HG02759 (cell line): ENCODE measurements around the gene PNMT.

Experiments used
- ATAC-seq: cut with Tn5 transposase; IDR thresholded peaks from one replicate; pipeline ENCODE4 v1.9.1; 2021; ENCODE audit warnings: mild to moderate bottlenecking, moderate library complexity; ENCODE audit not compliant: unreplicated experiment

Gene PNMT

DNA sequence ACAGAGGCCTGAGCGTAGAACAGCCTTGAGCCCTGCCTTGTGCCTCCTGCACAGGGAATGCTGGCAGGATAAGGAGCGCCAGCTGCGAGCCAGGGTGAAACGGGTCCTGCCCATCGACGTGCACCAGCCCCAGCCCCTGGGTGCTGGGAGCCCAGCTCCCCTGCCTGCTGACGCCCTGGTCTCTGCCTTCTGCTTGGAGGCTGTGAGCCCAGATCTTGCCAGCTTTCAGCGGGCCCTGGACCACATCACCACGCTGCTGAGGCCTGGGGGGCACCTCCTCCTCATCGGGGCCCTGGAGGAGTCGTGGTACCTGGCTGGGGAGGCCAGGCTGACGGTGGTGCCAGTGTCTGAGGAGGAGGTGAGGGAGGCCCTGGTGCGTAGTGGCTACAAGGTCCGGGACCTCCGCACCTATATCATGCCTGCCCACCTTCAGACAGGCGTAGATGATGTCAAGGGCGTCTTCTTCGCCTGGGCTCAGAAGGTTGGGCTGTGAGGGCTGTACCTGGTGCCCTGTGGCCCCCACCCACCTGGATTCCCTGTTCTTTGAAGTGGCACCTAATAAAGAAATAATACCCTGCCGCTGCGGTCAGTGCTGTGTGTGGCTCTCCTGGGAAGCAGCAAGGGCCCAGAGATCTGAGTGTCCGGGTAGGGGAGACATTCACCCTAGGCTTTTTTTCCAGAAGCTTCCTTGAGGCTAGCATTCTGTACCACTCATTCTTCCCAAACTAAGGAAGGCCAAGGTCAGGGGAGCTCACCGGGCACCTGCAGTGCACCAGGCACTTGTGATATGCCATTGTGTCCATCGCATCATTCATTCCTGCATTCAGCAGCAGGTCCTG is 1.9 kb downstream of the PNMT start:
- ATAC-seq = no peak

DNA sequence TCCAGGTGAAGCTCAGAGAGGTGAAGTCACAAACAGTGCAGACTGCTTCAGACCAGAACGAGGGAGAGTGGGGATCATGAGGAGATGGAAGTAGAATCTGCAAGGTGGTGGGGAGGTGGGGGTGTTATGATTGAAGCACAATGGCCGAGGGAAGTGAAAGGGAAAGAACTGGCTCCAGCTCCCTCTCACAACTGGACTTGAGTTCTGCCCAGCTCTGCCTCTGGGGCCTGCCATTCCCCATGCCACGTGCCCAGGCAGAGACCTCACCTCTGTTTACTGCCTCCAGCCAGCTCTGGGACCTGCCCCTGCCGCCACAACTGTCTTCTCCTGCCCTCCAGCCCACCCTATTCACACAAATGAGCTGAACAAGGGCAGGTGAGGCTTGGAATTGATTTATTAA is 2.5 kb downstream of the PNMT start:
- no peak for ATAC-seq

DNA sequence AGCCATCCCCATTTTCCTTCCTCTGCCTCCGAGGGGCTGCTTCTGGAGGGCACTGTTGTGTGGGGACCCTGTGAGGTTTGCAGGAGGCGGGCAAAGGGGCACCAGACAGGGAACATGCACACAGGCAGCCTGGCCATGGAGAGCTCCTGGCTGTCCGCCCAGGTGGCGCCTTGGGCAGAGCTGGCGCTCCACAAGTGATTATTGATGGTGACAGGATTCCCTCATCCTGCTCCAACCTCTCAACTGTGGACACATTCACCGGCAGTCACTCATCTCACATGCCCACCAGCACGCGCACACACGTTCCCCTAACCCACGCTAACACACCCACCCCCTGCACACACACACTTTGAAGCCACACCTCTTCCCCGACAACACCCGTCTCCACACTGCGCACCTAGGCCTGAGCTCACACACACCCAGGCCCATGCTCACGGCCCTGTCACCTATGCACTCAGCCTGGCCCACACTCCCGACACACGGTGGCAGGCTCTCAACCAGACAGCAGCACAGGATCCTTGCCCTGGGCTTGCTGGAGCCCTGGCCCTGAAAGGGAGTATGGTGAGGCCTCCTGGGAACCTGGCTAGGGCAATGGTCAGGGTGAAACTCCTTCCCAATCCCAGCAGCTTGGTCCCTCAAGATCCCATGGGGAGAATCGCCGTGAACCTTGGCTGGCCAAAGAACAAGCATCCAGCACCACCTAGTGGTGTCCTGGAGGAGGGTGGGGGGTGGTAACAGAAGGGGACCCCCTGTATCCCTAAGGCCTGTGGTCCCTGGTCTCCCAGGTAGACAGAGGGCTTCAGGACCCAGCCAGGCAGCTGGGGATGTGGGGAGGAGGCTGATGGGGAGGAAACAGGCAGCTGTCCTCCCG is 3.6 kb downstream of the PNMT start:
- ATAC-seq = no peak

DNA sequence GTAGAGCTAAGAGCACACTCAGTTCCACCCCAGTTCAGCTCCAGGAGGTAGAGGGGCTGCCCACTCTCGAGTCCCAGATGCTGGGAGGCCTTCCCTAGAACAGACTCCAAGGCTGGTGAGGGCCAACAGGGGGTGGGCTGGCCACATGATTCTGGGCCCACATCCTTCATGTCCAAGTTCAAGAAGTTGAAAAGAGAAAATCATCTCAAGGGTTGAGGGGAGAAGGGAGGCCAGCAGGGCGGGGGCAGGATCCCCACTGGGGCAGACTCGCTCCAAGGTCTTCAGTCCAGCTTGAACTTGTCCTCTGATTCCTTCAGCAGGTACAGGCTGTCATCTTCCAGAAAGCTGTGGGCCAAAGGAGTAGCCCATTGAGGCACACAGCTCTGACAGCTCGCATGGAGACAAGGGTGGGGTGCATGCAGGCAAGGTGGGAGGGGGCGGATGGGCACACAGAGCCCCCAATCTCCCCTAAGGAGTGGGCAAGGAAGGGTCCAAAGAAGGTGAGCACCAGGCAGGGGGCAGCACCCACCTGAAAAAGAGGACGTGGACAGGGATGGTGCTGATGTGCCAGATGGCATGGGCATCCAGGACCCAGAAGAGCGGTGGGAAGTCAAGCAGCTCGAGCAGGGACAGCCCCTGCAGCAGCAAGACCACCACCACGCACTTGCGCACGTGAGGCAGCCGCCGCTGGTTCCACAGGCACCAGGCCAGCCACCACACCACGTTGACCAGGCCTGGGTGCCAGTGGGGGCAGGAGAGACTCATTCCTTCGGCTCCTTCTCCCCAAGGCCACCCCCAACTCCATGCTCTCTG is 4.5 kb downstream of the PNMT start:
- no peak for ATAC-seq

DNA sequence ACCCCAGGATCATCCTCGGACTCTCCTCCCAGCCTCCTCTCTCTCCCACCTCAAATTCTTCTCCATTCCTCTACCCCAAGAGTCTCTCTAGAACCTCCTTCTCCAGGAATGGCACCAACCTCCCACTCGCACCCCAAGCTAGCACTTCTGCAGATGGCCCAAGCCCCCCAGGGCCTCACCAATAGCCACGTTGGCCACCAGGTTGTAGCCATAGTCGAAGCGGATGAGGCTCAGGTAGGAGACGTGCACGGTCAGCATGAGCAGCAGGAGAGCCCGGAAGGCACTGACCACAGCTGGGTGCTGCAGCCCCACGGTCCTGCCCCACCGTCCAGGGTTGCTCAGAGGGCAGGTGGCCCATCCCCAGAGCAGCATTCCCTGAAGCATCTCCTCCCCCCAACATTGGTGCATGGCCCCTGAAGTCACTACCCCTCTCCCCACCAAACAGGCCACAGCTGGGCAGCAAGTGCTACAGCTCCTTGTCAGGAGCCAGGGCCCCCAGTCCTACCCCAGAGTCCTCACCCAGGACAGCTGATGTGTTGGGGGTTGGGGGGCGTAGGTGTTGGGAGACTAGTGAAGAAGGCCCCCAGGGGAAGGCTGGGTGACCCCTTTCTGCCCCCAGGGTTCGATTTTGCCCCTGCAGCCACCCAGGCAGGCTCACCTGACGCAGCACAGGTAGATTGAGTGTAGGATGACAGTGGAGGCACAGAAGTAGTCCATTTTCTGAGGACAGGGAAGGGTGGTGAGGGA is 5.3 kb downstream of the PNMT start:
- no peak for ATAC-seq

DNA sequence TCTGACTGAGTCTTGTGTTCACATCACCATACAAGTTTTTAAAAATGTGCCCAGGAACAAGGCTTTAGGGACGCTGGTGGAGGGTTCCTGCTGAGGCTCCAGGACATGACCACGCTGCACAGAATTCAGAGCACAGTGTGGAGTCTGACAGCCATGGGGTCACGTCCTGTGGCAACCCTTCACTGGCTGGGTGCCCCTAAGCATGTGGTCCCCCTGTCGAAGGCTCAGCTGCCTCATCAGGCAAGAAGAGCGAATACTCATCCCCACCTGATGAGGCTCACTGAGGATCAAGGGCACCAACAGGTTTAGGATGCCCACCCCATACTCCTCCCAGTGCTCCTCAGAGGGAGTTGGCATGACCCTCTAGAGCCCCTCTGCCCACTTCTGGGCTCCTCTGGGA is 5.9 kb downstream of the PNMT start:
- no peak for ATAC-seq

DNA sequence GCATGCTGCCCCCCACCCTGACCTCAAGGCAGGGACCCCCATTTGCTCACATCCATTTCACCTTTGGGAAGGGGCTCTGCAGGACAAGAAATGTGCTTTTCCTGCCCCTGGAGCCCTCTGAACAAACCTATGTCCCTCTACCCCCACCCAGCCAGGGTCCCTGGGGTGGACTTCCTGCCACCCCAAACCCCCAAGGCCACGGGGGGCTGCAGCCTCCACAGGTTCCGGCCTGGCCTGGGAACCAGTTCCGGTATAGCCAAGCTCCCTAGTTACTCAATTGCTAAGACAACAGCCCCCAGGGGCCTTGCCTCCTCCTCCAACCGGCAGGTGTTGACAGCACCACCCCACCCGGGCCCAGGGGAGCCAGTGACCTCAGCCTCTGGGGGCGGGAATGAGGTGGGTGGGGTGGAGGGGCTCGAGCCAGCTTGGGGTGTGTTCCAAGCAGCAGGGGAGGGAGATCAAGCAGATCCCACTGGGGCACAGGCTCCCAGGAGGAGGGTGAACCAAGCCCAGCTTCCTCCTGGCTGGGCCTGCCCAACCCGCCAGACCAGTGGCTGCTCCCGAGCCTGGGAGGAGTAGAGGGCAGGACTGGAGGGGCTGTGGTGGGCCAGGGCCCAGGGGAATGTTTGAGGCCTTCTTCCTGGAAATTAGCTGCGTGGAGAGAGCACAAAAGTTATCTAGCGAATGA is 6.6 kb downstream of the PNMT start:
- ATAC-seq = peak; percentile 48

DNA sequence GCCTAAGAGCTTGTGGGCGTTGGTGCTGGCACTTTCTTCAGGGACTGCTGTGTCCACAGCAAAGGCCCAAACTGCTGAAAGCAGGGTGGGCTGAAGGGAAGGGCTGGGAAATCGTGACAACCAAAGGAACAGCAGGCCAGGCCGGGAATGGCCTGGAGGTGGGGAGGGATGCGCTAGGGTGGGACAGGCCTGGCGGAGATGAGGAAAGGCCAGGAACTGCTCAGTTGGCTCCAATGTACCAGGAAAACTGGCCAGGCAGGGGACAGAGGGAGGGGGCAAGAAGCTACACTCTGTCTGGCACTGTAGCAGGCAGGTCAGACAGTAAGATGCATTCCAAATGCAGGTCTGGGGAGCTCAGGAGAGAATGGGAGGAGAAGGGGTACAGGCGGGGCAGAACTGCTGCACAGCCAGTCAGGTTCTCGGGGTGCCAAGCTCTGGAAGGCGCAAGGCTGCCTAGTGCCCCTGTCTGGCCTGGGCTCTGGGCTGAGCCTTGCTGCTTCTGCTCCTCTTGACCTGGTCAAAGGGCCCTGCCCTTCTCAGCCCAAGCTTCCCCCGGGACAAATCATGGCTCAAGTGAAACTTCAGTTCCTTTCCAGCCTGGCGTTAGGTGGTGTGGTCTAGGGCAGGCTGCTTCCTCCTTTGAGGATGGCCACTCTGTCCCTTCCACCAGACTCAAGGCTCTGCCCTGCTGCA is 7.3 kb downstream of the PNMT start:
- ATAC-seq = no peak

DNA sequence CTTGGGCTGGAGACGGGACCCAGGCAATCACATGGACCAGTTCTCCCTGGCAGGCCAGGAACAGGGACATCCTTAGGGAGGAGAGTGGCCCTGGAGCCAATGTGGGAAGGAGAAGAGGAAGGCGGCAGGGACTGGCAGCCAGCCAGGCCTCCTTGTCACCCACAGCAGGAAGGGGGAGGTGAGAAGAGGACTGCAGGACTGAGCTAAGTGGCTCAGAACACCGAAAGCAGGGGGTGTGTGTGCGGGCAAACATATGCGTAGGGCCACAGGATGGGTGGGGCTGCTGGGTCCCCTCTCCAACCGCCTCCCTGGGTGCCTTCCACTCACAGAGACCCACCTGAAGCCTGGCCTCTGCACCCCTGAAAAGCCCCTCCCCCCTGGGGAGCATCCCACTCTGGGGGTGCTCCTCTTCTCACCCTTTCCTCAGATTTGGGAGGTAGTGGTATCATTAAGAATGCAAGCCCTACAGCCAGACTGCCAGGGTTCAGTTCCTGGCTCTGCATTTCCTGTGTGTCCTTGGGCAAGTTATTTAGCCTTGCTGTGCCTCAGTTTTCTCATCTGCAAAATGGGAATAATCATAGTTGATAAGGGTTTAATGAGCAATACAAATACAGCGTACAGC is 8.1 kb downstream of the PNMT start:
- no peak for ATAC-seq

DNA sequence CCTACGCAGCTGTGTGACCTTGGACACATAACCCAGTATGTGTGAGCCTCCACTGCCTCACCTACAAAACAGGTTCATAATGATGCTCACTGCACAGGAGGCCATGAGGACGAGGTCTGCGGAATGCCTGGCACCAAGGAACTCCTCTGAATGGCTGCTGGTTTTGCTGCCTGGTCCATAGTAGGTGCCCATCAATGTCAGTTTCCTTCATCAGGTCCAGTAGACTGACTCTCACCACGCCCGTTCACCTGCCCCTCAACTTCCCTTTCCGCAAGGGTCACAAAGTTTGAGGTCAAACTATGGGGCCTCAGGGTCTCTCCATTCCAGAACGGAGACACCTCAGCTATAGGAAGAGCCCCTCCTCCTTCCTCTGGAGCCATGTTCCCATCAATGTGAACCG is 8.8 kb downstream of the PNMT start:
- no peak for ATAC-seq

DNA sequence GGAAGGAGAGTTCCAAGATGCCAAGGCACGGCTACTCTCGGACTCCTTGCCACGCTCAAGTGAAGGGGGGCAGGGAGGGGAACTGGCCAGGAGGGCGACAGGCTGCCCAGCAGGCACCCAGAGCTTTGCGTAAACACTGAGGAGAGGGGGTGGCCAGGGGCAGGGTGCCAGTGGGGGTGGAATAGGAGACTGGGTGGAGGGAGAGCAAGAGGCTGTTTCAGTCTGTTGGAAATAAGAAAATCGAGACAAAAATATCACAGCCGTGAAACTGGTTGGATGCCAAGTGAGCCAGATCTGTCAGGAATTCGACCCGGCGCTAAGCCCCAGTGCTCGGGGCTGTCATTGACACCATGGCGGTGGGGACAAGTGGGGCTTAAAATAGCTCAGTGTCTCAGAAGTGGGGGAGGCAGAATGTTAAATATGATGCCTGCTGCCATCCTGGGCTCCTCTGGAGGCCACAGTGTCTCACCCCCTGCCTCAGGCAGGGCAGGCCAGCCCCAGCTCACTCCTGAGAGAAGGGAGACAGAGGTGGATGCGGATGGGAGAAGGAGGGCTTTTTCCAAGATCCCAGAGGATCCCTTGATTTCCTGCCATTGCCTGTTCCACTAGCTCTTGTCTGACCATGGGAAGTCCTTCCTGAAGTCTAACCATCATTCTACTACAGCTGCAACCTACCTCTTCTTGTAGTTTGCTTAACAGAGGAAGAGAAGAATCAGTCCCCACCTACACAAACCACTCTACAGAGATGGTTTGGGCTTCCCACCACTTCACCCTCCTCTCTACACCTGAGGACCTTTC is 9.5 kb downstream of the PNMT start:
- no peak for ATAC-seq

DNA sequence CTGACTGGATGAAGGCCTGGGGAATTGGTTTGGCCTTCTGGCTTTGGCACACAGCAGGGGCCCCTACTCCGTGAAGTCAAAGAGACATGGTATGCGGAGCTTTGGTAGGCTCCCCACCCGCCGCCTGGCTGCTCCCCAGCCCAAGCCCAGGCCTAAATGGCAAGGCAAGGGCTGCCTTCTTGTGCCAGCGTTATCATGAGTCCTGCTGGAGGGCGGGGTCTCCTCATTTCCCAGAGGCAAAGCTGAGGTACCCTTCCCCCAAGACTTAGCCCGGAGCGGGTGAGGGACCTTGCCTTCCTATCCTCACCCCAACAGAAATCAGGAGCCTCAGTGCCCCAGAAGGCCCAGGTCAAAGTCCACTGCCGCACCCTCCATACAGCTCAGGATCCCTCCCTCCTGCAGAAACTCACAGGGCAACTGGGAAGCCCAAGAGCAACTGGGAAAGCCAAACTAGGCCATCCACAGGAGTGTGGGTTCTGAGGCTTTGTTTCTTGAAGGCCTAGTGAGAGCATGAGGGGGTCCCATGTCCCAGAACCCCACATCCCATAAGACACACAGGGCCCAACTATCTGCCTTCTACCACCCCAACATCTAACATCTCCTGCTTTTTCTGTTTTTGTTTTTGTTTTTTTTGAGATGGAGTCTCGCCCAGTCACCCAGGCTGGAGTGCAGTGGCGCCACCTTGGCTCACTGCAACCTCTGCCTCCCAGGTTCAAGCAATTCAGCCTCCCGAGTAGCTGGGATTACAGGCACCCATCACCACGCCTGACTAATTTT is 10.3 kb downstream of the PNMT start:
- no peak for ATAC-seq

DNA sequence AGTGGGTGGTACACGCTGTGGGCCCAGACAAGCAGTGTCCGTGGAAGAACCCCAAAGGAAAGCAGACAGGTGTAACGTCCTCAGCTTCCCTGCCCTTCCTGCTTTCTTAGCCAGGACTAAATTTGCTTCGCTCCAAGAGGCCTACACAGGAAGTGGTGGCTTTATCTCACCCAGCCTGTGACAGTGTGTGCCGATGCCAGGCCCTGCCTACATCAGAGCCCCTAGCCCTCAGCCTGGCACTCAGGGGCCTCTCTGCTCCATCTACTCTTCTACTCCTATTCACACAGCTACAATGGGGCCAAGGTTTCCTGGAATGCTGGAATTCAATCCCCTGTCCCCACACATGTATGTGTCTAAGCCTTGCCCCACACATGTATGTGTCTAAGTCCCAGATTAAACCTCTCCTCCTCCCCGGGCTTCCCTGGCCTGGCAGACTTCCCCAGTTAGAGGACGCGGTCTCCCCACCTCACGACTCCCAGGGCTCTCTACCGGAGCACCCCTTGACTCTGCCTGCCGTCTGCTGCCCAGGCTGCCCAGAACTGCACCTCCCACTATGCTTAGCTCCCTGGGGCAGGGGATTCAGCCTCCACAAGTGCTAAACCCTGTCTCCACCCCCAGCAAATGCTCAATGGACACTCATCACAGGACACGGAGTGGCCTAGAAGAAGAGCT is 11.4 kb downstream of the PNMT start:
- ATAC-seq = no peak

DNA sequence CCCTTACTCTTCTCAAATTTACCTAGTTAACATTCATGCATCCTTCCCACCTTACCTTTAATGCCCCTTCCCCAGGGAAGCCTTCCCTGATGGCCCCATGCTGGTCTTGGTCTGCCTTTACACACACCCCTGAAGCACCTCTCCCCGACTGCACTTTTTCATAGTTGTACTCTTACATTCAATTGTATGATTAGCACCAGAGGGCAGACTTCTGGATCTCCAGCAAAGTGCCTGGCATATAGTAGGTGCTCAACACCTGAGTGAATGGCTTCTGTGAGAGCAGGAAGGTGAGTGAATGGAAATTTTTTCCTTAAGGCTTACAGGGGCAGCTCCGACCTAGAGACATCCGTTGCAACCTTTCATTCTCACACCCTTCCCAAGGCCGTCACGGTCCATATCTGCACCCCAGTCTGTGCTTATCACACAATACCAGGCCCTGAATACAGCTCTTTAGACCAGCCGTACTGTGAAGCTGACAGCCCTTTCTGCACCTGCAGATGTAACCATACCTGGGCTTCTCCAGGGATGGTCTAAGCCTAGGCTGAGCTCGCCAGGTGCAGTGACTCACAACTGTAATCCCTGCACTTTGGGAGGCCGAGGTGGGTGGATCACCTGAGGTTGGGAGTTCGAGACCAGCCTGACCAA is 15.2 kb downstream of the PNMT start:
- ATAC-seq = no peak

DNA sequence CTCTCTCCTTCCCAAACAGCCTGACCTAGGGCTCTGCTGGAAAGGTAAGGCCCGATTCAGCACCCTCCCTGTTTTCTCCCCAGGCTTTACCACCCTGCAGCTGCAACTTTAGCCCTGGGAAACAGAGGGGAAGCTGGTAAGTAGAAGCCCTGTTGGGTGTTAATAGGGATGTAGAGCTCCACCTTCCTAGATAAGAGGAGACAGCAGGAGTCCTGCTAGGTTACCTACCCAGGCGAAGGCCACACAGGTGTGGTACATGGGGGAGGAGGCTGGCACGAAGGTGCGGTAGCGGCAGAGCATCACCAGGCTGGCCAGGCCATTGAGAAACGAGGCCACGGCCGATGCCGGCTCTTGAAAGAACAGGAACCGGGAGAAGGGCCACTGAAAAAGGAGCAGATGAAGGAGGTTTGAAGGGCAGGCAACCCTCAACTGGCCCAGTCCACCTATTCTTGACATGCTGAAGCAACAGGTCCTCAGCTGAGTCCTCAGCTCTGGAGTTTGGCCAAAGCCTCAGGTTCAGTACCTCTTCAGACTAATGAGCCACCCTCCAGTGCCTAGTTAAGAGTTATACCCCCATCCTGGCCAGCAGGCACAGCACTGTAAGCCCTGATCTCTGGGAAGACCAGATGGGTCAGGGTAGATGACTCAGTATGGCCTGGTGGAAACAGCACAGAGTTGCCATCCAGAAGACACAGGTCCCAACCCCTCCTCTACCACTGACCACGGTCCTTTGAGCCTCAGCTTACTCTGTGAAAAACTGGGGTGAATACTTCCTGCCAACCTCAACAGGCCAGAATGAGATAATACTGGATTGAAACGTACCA is 16.3 kb downstream of the PNMT start:
- no peak for ATAC-seq
